Tibial nerve (tissue), 4 donors: ENCODE data around the gene SPDYA.

Source experiments
- CTCF ChIP-seq, 5 experiments: fragments of 200-600 bp in 3 of 5; fragments of 450-650 bp in 2 of 5; sonication (generic) in 3 of 5; IDR thresholded peaks; one replicate each; pipeline ENCODE4 v1.5.1; 2016 to 2019; ENCODE audit warnings: antibody characterized with exemption in 5 of 5, mild to moderate bottlenecking in 3 of 5, moderate library complexity in 2 of 5
- EP300 ChIP-seq, 2 donors: sonication (generic); formaldehyde crosslinking; IDR thresholded peaks; one replicate each; pipeline ENCODE4 v1.6.1; 2017; ENCODE audit warnings: antibody characterized with exemption in 2 of 2, mild to moderate bottlenecking in 1 of 2
- POLR2A ChIP-seq, 2 donors: fragments of 450-650 bp; IDR thresholded peaks; one replicate each; pipeline ENCODE4 v1.6.1; 2017; ENCODE audit warnings: antibody characterized with exemption in 2 of 2, mild to moderate bottlenecking in 2 of 2, moderate library complexity in 2 of 2

DNA sequence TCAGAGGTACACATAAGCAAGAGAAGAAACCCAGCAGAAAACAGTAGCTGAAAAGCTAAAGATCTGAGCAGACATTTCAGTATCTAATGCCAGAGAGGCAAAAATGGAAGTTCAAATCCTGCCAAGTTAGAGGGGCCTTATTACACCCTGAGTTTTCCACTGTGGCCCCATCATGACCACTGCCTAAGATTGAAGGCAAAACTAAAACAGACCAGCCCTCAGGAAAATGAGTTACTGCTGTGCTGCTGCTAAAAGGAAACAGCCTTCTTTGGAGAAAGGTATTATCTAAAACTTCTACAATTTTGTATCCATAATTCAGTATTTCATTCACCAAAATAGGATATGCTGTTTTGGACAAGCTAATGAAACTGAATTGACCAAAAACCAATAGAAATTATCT, 42.2 kb upstream of the SPDYA start:
- TF ChIP-seq CTCF (IDR thresholded peaks at IDR 0.05) (no peak), POLR2A (IDR thresholded peaks at IDR 0.05) (no peak), EP300 (IDR thresholded peaks at IDR 0.05) (no peak)
